ENCODE measurements around the gene POR.

- TF ChIP-seq CTCF (IDR thresholded peaks at IDR 0.05 in 8 of 11, conservative IDR thresholded peaks at IDR 0.05 in 3 of 11) (no peak), POLR2A (IDR thresholded peaks at IDR 0.05) (no peak)
These were observed 39.6 kb upstream of the POR start for GRCh38 chr7:75875113-75876080.
